ENCODE data around the gene CENPU.
"Not testable (repeated sequence)": the region's sequence is repeated elsewhere in the genome, so short reads cannot be mapped to it uniquely, and the experiment has no call there.

Gene CENPU

DNA sequence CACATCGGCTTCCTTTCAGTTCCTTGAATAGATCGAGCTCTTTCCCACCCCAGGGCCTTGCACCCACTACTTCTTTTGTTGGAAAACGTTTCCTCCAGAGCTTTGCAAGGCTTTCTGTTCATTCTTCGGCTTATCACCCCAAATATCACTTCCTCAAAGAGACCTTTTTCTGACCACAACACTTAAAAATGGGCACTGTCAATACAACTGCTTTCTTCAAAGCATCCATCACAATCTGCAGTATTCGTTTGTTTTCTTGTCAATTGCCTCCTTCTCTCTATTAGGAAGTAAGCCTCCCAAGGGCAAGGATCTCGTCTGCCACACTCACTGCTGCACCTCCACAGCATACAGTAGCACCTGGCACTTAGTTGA, 17.7 kb upstream of the CENPU start:
- no peak for DNase-seq

DNA sequence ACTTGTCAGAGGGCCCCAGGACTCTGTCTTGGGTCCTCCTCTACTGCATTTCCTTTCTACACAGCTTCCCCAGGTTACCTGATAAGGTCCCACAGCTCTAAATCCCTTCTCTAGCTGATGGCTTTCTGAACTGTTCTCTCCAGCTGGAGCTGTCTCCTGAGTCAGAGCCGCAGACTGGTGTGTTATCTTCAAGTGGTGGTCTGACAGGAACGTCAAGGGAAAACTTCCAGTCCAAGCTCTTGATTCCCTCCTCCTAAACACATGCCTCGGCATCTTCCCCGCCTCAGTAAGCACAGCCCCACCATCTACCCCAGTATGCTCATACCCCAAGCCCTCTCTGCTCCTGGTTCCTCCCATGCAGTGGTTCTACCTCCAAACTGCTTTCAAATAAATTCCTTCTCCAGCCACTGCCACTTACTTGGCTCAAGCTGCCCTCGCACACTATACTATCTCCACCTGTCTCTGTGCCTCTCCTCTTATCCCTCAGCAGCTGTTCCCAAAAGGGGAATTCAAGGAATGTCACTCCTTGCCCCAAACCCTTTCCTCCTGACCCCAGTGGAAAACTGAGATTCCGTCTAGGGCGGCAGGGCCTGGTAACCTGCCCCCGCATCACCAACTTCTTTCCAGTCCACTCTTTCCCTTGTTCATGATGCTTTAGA, 17.2 kb upstream of the CENPU start:
- no peak for DNase-seq

DNA sequence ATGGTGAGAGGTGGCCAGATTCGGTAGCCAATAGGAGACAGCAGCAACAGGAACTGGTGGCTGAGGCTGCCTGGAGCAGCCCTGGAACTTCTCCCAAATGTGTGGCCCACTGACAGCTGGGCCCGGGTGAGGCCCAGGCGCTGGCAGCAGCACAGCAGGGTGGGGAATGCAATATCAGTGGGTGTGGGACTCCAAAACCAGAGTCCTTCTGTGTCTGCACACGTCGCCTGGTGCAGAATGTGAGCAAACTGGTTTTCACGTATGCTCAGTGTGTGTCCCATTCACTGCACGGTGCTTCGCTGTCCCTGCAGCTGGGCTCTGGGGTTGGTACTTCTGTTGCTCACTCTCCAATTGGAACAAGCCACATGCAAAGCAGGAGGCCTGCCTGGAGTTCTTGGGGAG, 14.4 kb upstream of the CENPU start:
- no peak for DNase-seq

DNA sequence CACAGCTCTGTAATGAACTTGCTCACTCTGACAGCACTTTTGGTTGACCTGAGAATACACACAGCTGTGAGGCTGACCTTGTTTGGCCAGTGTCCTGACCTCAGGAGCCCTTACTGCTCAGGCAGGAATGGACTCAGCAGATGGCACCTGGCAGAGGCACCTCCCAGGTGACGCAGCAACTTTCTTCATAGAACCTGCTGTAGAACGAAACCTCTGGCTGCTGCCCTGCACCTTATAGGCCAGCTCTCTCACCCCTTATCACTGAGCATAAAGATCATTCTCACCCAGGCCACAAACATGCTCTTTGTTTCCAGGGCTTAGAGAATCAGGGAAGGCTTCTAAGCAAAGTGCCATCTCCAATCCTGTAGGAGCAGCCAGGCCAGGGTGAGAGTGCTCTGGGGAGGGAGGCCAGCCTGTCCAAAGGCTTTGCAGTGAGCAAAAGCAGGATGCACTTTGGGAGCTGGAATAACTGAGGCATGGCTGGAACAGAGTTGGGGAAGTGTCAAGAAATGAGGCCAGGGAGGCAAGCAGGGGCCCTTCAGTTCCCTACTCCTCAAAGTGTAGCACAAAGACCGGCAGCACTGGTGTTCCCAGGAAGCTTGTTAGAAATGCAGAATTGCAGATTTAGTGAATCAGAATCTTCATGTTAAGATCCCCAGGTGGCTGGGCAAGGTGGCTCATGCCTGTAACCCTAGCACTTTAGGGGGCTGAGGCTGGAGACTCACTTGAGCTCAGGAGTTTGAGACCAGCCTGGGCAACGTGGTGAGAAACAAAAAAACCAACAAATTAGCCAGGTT, 13.3 kb upstream of the CENPU start:
- DNase-seq = no peak

DNA sequence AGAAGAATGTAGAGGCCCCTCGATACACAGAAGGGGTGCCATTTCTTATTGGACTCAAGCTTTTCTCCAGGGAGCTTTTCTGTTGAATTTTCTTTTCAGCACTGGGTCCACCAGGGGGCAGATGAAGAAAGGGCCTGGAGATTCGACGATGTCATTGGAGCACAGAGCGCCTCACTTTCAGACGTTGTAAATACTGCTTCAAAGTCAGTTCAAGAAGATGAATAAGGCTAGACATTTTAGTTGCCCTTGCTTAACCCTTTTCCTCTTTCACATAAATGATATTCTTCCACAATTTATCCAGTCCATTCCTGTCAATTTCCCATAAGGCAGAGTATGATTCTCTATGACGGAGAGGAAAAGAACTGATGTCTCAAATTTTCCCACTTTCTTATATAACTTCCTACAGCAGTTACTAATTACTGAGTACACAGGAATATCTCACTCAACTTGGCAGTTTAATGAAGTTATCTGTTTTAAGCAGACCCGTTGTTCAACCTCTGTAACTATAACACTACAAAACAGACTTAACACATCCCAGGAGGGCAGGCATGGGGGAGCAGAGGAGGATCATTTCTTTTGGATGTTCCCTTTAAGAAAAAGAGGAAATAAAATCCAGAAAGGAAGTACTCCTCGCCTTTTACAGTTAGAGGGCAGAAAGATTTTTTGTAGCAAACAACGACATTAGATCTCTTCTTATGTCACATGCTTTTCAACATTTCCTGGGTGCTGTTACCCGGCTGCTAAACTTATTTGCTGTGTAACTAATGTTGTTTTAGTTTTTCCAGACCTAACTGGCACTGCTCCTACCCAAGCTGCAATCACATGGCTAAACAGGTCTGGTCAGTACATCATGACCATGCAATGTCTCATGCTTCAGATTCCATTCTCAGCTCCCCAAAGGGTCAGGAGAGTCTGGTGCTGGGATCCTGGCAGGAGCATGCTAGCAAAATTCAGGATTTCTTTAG, 12.2 kb upstream of the CENPU start:
- DNase-seq = peak in 3 of 4 experiments; percentile 18 to 58 (median 44)

DNA sequence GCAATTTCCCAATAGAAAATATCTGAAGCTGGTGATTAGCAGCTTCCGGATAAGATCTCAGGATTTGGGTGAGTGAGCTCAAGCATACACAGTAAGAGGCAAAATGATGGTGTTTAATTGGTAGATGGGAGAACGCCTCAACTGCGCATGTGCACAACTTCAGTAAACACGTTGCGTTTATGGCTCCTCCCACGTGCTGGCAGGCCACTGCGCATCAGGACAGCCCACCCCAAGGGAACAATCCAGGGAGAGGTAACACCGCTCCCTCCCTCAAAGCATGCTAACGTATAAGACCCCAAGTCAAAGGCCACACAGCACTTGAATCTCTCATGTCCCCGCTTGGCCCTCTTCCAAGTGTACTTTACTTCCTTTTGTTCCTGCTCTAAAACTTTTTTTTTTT, 10.3 kb upstream of the CENPU start:
- no peak for DNase-seq

DNA sequence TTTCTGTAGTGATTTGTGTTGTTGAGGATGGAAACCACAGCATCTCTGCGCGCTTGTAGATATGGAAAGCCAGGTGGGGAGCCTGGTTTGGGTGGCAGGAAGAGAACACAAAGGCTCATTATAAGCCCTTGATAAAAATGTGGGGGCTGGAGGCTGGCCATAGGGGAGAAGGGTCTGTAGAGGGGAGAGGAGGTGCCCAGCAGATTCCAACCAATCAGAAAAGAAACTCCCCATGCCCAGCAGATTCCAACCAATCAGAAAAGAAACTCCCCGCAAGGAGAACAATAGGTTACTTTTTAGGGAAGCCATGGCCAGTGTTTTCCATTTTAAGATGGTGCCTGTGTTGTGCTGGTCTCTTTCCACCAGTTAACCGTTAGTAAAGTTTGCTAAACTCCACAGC, 9.8 kb upstream of the CENPU start:
- no peak for DNase-seq

DNA sequence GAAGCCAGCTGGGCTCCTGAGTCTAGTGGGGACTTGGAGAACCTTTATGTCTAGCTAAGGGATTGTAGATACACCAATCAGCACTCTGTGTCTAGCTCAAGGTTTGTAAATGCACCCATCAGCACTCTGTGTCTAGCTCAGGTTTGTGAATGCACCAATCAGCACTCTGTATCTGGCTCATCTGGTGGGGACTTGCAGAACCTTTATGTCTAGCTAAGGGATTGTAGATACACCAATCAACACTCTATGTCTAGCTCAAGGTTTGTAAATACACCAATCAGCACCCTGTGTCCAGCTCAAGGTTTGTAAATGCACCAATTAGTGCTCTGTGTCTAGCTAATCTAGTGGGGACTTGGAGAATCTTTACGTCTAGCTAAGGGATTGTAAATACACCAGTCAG, 7.8 kb upstream of the CENPU start:
- DNase-seq = not testable (repeated sequence)

DNA sequence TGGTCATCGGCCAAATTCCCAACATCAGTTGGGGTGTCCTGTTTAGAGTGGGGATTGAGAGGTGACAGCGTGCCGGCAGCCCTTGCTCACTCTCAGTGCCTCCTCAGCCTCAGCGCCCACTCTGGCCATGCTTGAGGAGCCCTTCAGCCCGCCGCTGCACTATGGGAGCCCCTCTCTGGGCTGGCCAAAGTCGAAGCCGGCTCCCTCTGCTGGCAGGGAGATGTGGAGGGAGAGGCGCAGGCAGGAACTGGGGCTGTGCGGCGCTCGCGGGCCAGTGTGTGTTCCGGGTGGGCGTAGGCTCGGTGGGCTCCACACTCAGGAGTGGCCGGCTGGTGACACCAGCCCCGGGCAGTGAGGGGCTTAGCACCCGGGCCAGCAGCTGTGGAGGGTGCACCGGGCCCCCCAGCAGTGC, 7.1 kb upstream of the CENPU start:
- DNase-seq = no peak

DNA sequence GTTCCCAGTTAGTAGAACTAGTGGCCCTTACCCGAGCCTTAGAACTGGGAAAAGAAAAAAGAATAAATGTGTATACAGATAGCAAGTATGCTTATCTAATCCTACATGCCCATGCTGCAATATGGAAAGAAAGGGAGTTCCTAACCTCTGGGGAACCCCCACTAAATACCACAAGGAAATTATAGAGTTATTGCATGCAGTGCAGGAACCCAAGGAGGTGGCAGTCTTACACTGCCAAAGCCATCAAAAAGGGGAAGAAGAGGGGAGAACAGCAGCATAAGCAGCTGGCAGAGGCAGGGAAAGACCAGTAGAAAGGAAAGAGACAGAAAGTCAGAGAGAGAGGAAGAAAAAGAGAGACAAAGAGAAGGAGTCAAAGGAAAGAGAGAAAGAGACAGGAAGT, 5.7 kb upstream of the CENPU start:
- DNase-seq = not testable (repeated sequence)

DNA sequence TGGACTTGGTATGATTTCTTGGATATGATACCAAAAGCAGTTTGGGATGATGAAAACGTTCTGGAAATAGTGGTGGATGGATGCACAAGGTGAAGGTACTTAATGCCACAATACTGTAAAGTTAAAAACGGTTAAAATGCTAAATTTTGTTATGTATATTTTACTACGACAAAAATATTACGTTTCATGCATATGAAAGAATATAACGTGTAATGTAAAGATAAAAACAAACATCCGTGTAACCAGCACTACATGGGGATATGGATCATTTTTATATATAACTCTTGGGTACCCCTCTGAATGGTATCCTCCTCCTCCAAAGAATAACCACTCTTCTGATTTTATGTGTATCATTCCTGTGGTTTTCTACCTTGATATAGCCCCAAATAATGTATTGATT, 862 bp upstream of the CENPU start:
- no peak for DNase-seq

DNA sequence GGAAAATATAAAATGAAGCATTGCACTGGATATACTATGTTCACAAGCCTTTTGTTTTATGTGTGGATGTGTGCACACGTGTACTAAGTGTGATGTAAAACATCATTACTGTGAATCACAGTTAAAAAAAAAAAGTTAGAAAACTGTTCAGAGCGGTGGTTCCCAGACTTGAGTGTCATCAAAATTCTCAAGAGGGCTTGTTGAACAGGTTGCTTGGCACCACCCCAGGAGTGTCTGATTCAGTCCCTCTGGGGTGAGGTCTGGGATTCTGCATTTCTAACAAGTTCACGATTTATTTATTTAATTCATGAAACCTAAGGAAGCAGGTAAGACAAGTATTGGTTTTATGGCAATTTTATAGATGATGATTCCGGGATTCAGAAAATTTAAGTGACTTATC, 1.8 kb downstream of the CENPU start:
- no peak for DNase-seq

DNA sequence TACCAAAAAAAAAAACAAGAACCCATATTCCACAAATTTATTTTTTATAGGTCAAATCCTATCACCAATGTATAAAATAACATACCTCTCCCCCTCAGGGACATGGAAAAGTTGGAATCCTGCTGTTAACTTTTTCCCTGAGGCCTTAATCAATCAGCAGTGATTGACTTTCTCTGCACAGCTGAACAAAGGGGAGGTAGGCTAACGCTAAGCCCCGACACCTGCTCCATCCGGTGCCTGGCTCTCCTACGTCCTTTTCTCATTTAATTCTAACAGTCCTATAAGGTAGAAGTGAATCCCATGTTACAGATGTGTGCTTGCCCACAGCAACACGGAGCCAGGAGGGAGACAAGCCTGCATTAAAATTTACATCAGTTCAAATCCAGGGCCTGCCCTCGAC, 2.8 kb downstream of the CENPU start:
- no peak for DNase-seq

DNA sequence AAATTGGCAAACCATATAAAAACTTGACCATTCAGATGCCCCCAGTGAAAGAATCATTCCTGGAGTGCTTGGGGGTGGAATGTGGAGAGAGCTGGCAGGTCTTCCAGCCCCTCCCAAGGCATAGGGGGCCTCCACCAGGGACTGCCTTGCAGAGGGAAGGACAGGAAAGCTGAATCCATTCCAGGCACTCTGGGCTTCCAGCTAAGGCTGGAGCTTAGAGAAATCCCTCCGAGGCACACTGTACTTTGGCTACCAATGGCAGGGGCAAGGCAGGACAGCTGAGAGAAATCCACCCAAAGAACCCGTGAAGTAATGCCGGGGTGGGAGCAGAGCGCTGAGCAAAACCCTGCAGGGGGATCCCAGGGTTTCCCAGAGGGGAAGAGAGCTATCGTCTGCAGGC, 4.0 kb downstream of the CENPU start:
- DNase-seq = no peak

DNA sequence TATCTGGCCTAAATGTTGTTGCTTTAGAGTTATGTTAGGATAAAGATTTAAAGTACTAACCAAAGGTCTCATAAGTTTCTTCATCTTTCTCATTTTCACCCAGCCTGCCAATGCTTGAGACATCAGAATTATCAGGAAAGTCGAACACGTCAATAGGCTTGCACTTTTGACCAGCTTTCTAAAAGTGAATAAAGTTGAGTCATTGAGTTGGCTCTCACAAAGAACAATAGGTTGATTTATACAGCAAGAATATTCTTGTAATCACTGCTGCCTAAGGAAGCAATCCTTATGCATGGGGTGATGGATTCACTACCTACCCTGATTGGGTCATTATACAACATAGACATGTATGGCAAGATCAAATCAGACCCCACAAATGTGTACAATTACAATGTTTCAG, 5.0 kb downstream of the CENPU start:
- no peak for DNase-seq

DNA sequence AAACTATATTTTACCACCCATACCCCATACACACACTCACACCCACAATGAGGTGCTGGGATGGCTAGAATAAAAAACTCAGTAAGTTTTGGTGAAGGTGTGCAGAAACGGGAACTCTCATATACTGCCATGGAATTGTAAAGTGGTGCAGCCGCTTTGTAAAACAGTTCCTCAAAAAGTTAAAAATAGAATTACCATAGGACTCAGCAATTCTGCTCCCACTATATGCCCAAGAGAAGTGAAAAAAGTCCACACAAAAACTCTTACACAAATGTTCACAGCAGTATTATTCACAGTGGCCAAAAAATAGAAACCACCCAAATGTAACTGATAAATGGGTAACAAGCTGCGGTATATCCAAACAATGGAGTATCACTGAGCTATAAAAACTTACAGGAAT, 6.5 kb downstream of the CENPU start:
- no peak for DNase-seq

DNA sequence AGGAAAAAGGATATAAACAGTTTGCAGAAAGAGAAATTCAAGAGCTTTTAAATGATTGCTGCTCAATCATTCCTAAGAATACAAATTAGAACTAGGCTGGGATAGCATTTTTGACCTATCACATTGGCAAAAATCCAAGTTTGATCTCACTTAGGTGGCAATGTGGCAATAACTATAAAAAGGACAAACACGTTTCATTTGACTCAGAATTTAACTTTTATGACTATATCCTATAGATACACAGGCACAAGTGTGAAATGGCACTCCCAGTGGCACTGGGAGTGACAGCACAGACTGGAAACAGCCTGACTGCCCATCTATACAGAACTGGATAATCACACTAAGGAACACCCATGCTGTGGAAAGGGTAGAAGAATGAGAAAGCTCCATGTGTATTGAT, 11.1 kb downstream of the CENPU start:
- DNase-seq = no peak

DNA sequence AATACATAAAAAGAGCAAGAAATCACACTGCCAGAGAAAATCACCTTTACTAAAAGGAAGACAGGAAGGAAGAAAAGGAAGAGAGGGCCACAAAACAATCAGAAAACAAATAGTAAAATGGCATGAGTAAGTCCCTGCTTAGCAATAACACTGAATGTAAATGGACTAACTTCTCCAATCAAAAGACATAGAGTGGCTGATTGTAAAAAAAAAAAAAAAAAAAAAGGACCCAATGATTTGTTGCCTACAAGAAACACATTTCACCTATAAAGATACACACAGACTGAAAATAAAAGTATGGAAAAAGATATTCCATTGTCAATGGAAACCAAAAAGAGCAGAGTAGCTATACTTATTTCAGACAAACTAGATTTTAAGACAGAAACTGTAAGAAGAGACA, 12.6 kb downstream of the CENPU start:
- DNase-seq = no peak

DNA sequence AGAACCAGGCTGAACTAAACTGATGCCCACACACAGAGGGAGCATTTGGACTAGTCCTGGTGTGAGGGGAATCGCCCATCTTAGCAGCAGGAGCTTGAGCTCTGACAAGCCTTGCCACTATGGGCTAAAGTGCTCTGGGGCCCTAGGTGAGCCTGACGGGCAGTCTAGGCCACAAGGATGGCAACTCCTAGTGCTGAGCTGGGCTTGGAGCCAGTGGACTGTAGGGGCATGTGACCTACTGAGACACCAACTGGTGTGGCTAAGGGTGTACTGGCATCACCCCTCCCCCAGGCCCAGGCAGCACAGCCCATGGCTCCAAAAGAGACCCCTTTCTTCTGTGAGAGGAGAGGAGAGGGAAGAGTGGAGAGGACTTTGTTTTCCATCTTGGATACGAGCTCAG, 14.5 kb downstream of the CENPU start:
- no peak for DNase-seq

DNA sequence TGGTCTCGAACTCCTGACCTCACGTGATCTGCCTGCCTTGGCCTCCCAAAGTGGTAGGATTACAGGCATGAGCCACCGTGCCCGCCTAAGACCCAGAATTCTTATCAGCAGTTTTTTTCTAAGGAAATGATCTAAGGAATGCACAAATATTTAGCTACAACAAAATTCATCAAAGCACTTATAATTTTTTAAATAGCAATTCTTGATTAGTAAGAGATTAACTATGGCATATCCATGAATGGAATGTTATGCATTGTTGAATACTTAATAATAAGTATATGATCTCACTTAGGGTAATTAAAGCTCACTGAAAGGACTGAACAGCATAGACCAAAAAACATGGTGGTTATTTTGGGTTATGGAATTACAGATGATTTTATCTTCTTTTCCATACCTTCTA, 18.4 kb downstream of the CENPU start:
- no peak for DNase-seq

DNA sequence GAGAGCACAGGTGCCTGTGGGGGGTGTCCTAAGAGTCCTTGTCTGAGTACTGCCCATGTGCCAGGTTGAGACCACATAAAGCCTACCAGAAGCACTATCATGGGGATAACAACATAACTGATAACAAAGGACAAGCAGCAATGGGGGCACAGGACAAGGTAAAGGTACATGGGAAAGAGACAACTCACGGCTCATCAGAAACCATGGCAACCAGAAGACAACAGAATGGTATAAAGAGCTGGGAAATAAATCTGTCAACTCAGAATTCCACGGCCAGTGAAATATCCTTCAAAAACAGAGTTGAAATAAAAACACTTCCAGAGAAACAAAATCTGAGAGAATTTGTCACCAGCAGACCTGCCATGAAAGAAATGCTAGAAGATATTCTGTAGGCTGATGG, 20.0 kb downstream of the CENPU start:
- DNase-seq = no peak

DNA sequence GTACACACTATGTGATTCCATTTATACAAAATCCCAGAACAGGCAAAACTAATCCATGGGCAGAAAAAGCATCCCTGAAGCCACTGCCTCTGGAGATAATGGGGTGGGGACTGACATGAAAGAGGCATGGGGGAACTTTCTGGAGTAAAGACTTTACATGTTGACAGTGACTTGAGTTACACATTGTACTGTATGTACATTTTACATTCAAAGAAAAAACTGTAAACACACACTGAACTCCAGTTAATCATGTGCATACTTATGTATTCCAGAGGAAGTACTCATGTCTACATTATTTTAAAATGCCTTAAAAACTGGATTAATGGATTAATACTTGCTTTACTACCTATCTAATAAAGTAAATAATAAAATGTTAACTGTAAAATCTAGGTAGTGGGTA, 21.6 kb downstream of the CENPU start:
- no peak for DNase-seq

DNA sequence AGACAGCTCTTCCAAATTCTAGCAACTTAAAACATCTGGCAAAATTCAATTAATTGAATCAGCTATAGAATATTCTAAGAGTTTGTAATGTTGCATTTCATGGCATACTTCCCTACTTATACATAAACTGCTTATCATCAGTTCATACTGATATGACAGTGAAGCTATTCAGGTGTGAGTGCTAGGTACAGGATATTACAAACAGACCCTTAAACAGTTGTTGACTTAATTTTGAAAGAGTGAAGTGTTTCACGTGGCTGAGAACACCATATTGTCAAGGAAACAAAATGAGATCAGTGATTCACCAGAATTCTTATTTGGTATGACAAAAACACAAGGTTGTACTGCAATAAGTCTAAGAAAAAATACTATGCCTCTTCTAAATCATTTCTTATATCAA, 27.4 kb downstream of the CENPU start:
- no peak for DNase-seq

DNA sequence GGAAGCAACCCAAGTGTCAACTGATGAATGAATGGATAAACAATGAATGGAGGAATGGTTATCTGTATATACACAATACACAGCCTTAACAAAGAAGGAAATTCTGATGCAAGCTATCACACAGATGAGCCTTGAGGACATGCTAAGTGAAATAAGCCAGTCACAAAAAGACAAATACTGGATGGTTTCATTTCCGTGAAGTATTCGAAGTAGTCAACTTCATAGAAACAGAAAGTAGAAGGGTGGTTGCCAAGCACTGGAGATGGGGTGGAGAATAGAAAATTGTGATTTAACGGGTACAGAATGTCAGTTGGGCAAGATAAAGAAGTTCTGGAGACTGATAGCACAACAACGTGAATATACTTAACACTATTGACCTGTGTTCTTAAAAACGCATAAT, 28.2 kb downstream of the CENPU start:
- no peak for DNase-seq

Data from activated naive CD4-positive, alpha-beta T cell (primary cell).